ENCODE measurements around the gene PKP1. TPM values are rescaled to one million over a fixed set of nuclear protein-coding genes. Genes with fewer than 3 reads are reported as not detected.

Gene PKP1
- total and polyA plus RNA-seq, 2 experiments from 2014 or later = 0.03 TPM; not detected in 1

DNA sequence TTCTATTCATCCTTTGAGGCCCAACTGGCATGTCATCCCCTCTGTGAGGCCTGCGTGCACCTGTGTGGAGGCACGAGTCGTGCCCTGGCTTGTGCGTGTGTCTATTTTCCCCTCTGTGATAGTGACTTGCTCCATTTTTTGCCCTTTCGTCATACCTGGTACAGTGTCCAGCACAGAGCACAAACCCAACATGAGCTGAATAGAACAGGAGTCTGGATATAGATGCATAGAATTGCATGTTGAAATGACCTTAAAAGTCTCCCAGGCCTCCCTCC is 61.7 kb downstream of the PKP1 start:
- Histone ChIP-seq H3K27me3 (no peaks in the 10 kb centered on the region), H3K4me3 (no peak overlapping the region), H3K9me3 (ENCODE audit: low read depth) (no peaks in the 10 kb centered on the region), H3K36me3 (no peaks in the 10 kb centered on the region), H3K4me1 (ENCODE audit: low read depth) (peaks cover 3% of the 10 kb centered on the region), H3K27ac (no peak overlapping the region)
- no peak for DNase-seq (ENCODE audit: low read depth in 1 of 2, low spot score in 1 of 2)
- TF ChIP-seq CTCF (IDR thresholded peaks at IDR 0.05; ENCODE audit: low read depth, low read length) = no peak

DNA sequence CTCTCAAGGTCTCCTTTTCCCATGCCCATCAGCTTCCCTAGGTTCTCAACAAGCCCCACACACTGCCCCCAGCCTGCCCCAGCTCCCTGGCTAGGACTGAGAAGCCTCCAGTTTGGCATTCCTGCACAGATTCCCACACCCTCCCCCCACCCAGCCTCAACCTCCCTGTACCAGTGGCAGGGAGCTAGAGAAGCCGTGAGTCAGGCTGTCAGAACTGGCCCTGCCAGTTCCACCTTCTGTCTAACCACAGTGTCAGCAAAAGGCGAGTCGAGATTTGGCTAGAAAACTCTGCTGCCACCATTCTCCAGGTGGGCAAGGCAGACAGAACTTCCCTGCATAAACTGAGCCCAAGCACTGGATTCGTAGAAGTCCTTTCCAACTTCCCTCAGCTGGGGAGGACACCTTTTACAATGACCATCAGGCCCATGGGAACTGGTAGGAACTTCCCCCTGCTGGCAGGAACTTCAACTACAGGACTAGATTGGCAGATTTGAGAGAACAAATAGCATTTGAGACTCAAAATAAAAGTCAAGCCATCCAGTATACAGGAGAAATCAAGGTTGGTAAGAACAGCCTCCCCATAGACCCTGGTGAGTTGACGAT is 63.1 kb downstream of the PKP1 start:
- Histone ChIP-seq H3K9me3 (ENCODE audit: low read depth) (no peaks in the 10 kb centered on the region), H3K4me3 (no peak overlapping the region), H3K36me3 (no peaks in the 10 kb centered on the region), H3K27me3 (no peaks in the 10 kb centered on the region), H3K4me1 (ENCODE audit: low read depth) (peaks cover 3% of the 10 kb centered on the region), H3K27ac (no peak overlapping the region)
- peak; percentile 65 to 86 for DNase-seq (ENCODE audit: low read depth in 1 of 2, low spot score in 1 of 2)
- TF ChIP-seq CTCF (IDR thresholded peaks at IDR 0.05; ENCODE audit: low read depth, low read length) = peak; percentile 77

DNA sequence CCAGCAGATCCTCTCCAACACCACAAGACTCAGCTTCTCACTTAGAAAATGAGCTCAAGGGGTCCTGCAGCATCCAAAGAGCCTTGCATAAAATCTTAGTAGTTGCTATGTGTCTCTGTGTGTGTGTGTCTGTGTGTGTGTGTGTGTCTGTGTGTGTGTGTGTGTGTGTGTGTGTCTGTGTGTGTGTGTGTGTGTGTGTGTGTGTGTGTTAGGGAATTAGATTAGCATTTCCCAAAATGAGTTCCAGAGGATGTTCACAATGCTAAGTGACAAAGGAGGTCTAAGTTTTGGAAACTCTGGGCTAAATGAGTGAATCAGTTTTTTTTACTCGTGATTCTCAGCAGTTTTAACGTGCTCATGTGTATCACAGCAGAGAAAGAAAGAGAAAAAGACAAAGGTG is 63.7 kb downstream of the PKP1 start:
- no peak overlapping the region for H3K4me3 ChIP-seq
- H3K4me1 ChIP-seq (ENCODE audit: low read depth) = peaks cover 3% of the 10 kb centered on the region
- no peaks in the 10 kb centered on the region for H3K9me3 ChIP-seq (ENCODE audit: low read depth)
- TF ChIP-seq CTCF (IDR thresholded peaks at IDR 0.05; ENCODE audit: low read depth, low read length) = no peak
- H3K27ac ChIP-seq = no peak overlapping the region
- no peak for DNase-seq (ENCODE audit: low read depth in 1 of 2, low spot score in 1 of 2)
- H3K36me3 ChIP-seq = no peaks in the 10 kb centered on the region
- no peaks in the 10 kb centered on the region for H3K27me3 ChIP-seq

- Histone ChIP-seq H3K4me1 (ENCODE audit: low read depth) (peaks cover 3% of the 10 kb centered on the region), H3K27me3 (no peaks in the 10 kb centered on the region), H3K9me3 (ENCODE audit: low read depth) (no peaks in the 10 kb centered on the region), H3K27ac (no peak overlapping the region), H3K4me3 (no peak overlapping the region), H3K36me3 (no peaks in the 10 kb centered on the region)
- TF ChIP-seq CTCF (IDR thresholded peaks at IDR 0.05; ENCODE audit: low read depth, low read length) = no peak
- no peak for DNase-seq (ENCODE audit: low read depth in 1 of 2, low spot score in 1 of 2)
These were observed 64.3 kb downstream of the PKP1 start for GRCh38 chr1:201347498-201348210.

GRCh38 chr1:201348211-201348566 is 64.9 kb downstream of the PKP1 start:
- H3K4me1 ChIP-seq (ENCODE audit: low read depth) = peaks cover 3% of the 10 kb centered on the region
- H3K36me3 ChIP-seq = no peaks in the 10 kb centered on the region
- DNase-seq (ENCODE audit: low read depth in 1 of 2, low spot score in 1 of 2) = peak; percentile 47 to 87
- H3K9me3 ChIP-seq (ENCODE audit: low read depth) = no peaks in the 10 kb centered on the region
- peak; percentile 69 for TF ChIP-seq CTCF (IDR thresholded peaks at IDR 0.05; ENCODE audit: low read depth, low read length)
- H3K4me3 ChIP-seq = no peak overlapping the region
- H3K27me3 ChIP-seq = no peaks in the 10 kb centered on the region
- H3K27ac ChIP-seq = no peak overlapping the region

Data from cardiac muscle cell (in vitro differentiated cells and primary cell).